ENCODE data around the gene KLHL18. TPM values are rescaled to one million over a fixed set of nuclear protein-coding genes. Genes with fewer than 3 reads are reported as not detected.
A peak's percentile ranks its signal among the peaks of the same experiment; 100 is the strongest.

The KLHL18 gene
- total RNA-seq, 6 experiments from 2014 or later, result 4.3 to 11.4 (median 8.1) TPM

DNA sequence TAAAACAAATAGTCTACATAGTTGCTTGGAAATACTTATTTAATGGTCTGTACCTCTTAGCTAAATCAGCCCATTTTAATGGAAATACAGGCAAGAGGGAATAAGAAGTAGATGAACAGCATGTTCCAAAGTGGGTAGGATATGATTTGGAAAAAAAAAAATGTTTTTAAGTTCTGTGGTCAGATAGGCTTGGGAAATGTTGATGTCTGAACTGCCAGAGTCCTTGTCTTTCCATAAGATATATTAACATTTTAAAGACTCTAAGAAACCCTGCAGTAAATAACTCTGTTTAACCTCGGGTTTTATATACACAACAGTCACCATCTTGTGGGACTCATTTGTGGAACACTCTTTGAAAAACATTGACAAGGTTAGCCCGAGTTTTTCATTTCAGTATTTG lies 58.1 kb downstream of the KLHL18 start:
- WGBS (ENCODE audit: insufficient coverage, low coverage, low lambda C conversion rate, missing lambda C conversion rate), result 81% methylated on average over 2 of the region's 2 CpGs
- Histone ChIP-seq H3K4me1 (peaks cover 0 to 12% (median 5%) of the 10 kb centered on the region in 4 donors), H3K36me3 (peaks cover 0 to 32% (median 10%) of the 10 kb centered on the region in 4 donors), H3K9me3 (no peaks in the 10 kb centered on the region), H3K27me3 (no peaks in the 10 kb centered on the region), H3K4me3 (no peak overlapping the region), H3K27ac (no peak overlapping the region)
- ATAC-seq, result no peak
- intact Hi-C loops (cut with DNase I), result no loop called here
- DNase-seq, result no peak
- TF ChIP-seq POLR2A (IDR thresholded peaks at IDR 0.05), result no peak
- TF ChIP-seq, protein P1, sequence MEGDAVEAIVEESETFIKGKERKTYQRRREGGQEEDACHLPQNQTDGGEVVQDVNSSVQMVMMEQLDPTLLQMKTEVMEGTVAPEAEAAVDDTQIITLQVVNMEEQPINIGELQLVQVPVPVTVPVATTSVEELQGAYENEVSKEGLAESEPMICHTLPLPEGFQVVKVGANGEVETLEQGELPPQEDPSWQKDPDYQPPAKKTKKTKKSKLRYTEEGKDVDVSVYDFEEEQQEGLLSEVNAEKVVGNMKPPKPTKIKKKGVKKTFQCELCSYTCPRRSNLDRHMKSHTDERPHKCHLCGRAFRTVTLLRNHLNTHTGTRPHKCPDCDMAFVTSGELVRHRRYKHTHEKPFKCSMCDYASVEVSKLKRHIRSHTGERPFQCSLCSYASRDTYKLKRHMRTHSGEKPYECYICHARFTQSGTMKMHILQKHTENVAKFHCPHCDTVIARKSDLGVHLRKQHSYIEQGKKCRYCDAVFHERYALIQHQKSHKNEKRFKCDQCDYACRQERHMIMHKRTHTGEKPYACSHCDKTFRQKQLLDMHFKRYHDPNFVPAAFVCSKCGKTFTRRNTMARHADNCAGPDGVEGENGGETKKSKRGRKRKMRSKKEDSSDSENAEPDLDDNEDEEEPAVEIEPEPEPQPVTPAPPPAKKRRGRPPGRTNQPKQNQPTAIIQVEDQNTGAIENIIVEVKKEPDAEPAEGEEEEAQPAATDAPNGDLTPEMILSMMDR (IDR thresholded peaks at IDR 0.05), result no peak

DNA sequence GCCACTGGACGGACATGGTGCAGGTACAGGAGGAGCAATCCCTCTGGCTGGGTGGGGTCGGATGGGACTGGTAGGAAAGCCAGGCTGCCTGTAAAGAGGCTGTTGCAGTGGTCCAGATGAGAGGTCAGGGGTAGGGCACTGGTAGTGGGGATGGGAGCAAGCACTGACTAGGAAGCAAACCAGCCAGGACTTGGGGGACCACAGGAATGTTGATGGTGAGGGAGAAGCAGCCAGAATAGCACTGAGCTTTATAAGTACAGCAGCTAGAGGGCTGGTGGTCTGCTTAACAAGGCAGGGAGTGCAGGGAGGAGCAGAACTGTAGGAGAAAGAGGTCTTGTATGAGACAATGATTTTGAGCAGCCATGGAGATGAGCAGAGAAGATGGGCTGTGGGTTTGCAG lies 59.4 kb downstream of the KLHL18 start:
- no peak for DNase-seq
- TF ChIP-seq, protein P1 (IDR thresholded peaks at IDR 0.05), result no peak
- TF ChIP-seq POLR2A (IDR thresholded peaks at IDR 0.05), result no peak
- no peak overlapping the region for H3K27ac ChIP-seq
- peaks cover 0 to 12% (median 5%) of the 10 kb centered on the region in 4 donors for H3K4me1 ChIP-seq
- no peaks in the 10 kb centered on the region for H3K27me3 ChIP-seq
- ATAC-seq, result no peak
- no peak overlapping the region for H3K4me3 ChIP-seq
- peaks cover 0 to 20% (median 6%) of the 10 kb centered on the region in 4 donors for H3K36me3 ChIP-seq
- intact Hi-C loops (cut with DNase I), result no loop called here
- no peaks in the 10 kb centered on the region for H3K9me3 ChIP-seq
- 100% methylated on average over 2 of the region's 2 CpGs for WGBS (ENCODE audit: insufficient coverage, low coverage, low lambda C conversion rate, missing lambda C conversion rate)

DNA sequence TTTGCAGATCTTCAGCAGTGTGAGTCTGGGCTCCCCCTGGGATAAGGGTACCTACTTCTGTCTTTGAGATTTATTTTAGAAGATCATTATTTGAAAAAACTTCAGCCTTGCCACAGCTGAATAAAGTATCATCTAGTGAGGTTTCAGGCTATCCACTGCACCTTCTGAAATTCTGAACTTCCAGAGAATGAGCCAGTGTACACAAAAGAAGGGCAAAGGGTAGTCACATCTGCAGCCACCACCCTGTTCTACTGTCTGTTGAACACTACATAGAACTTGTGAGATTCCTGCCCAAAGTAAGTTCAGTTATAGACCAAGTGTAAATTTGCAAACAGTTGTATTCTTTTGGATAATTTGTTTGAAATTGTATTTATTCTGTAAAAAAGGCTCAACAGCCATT lies 60.1 kb downstream of the KLHL18 start:
- H3K27ac ChIP-seq, result no peak overlapping the region
- H3K4me3 ChIP-seq, result no peak overlapping the region
- no peaks in the 10 kb centered on the region for H3K27me3 ChIP-seq
- peaks cover 0 to 12% (median 5%) of the 10 kb centered on the region in 4 donors for H3K4me1 ChIP-seq
- no peaks in the 10 kb centered on the region for H3K9me3 ChIP-seq
- intact Hi-C loops (cut with DNase I), result no loop called here
- no peak for DNase-seq
- no peak for TF ChIP-seq POLR2A (IDR thresholded peaks at IDR 0.05)
- TF ChIP-seq, protein P1 (IDR thresholded peaks at IDR 0.05), result no peak
- ATAC-seq, result peak; percentile 85 to 97 (median 92)
- peaks cover 0 to 14% (median 3%) of the 10 kb centered on the region in 4 donors for H3K36me3 ChIP-seq

DNA sequence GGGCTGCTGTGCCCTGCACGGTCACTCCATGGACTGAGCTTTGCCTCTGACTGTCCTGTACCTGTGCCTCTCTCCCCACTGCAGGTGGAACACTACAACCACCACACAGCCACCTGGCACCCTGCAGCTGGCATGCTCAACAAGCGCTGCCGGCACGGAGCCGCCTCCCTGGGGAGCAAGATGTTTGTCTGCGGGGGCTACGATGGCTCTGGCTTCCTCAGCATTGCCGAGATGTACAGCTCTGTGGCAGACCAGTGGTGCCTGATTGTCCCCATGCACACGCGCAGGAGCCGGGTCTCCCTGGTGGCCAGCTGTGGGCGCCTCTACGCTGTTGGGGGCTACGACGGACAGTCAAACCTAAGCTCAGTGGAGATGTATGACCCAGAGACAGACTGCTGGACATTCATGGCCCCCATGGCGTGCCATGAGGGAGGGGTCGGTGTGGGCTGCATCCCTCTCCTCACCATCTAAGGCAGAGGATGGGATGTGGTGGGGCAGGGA lies 60.8 kb downstream of the KLHL18 start:
- ATAC-seq, result no peak
- H3K27ac ChIP-seq, result no peak overlapping the region
- H3K27me3 ChIP-seq, result no peaks in the 10 kb centered on the region
- peaks cover 0 to 12% (median 5%) of the 10 kb centered on the region in 4 donors for H3K4me1 ChIP-seq
- peaks cover 0 to 14% (median 0%) of the 10 kb centered on the region in 4 donors for H3K36me3 ChIP-seq
- no peak overlapping the region for H3K4me3 ChIP-seq
- intact Hi-C loops (cut with DNase I), result no loop called here
- no peaks in the 10 kb centered on the region for H3K9me3 ChIP-seq
- no CpG with 5 or more reads among the region's 17 CpGs for WGBS (ENCODE audit: insufficient coverage, low coverage, low lambda C conversion rate, missing lambda C conversion rate)
- no peak for TF ChIP-seq POLR2A (IDR thresholded peaks at IDR 0.05)
- TF ChIP-seq, protein P1 (IDR thresholded peaks at IDR 0.05), result no peak
- DNase-seq, result no peak

DNA sequence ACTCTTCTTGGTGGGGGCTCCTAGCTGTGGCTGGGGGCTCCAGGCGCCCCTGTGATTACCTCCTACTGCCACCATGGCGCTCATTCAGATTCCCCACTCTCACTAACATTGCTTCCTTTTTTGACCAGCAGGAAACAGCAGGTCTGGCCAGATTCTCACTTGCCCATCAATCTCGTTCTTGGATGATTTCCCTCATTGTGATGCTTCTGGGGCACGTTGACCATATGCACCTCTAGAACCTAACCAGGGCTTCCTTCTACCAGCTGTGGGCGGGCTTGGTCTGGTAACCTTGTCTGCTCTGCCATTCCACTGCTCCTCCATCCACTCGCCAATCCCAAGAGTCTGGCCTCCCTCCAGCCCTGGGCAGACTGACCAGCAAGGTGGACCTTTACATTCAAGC lies 62.2 kb downstream of the KLHL18 start:
- peaks cover 0 to 14% (median 0%) of the 10 kb centered on the region in 4 donors for H3K36me3 ChIP-seq
- DNase-seq (no peak), ATAC-seq (no peak)
- intact Hi-C loops (cut with DNase I), result no loop called here
- no peak overlapping the region for H3K4me3 ChIP-seq
- 82% methylated on average over 4 of the region's 6 CpGs for WGBS (ENCODE audit: insufficient coverage, low coverage, low lambda C conversion rate, missing lambda C conversion rate)
- H3K4me1 ChIP-seq, result peaks cover 0 to 12% (median 5%) of the 10 kb centered on the region in 4 donors
- H3K27ac ChIP-seq, result no peak overlapping the region
- TF ChIP-seq POLR2A (IDR thresholded peaks at IDR 0.05), result no peak
- TF ChIP-seq, protein P1 (IDR thresholded peaks at IDR 0.05), result no peak
- no peaks in the 10 kb centered on the region for H3K27me3 ChIP-seq
- no peaks in the 10 kb centered on the region for H3K9me3 ChIP-seq
